ENCODE results near the gene LAPTM4A.

The LAPTM4A gene

GRCh38 chr2:20094955-20095354 lies 43.5 kb upstream of the LAPTM4A start:
- no peaks in the 10 kb centered on the region for H3K9me3 Mint-ChIP-seq
- H3K4me3 Mint-ChIP-seq = no peak overlapping the region
- no peak for TF ChIP-seq CTCF (IDR thresholded peaks at IDR 0.05; ENCODE audit: unreplicated experiment in 3 of 3)
- H3K27me3 Mint-ChIP-seq (ENCODE audit: low read depth) = no peaks in the 10 kb centered on the region
- H3K27ac Mint-ChIP-seq = peak overlapping the region in 2 of 3 experiments; percentile 22 to 94
- no peaks in the 10 kb centered on the region for H3K36me3 Mint-ChIP-seq (ENCODE audit: low read depth)
- peaks cover 35% of the 10 kb centered on the region for H3K4me1 Mint-ChIP-seq

- Mint-ChIP-seq H3K36me3 (ENCODE audit: low read depth) (no peaks in the 10 kb centered on the region), H3K4me3 (no peak overlapping the region), H3K4me1 (peaks cover 35% of the 10 kb centered on the region), H3K27me3 (ENCODE audit: low read depth) (no peaks in the 10 kb centered on the region), H3K9me3 (no peaks in the 10 kb centered on the region), H3K27ac (peak overlapping the region in 2 of 3 experiments; percentile 22 to 94)
- TF ChIP-seq CTCF (IDR thresholded peaks at IDR 0.05; ENCODE audit: unreplicated experiment in 3 of 3) = no peak
Measured at GRCh38 chr2:20094142-20094755, 42.8 kb upstream of the LAPTM4A start.

- peak; percentile 54 to 64 (median 62) for TF ChIP-seq CTCF (IDR thresholded peaks at IDR 0.05; ENCODE audit: unreplicated experiment in 3 of 3)
- Mint-ChIP-seq H3K9me3 (no peaks in the 10 kb centered on the region), H3K4me3 (no peak overlapping the region), H3K36me3 (ENCODE audit: low read depth) (no peaks in the 10 kb centered on the region), H3K4me1 (peaks cover 40% of the 10 kb centered on the region), H3K27me3 (ENCODE audit: low read depth) (no peaks in the 10 kb centered on the region), H3K27ac (peak overlapping the region; percentile 86 to 94 (median 88))
Measured at GRCh38 chr2:20093263-20094141, 42.1 kb upstream of the LAPTM4A start.

- no peak for TF ChIP-seq CTCF (IDR thresholded peaks at IDR 0.05; ENCODE audit: unreplicated experiment in 3 of 3)
- no peak overlapping the region for H3K4me3 Mint-ChIP-seq
- peaks cover 41% of the 10 kb centered on the region for H3K4me1 Mint-ChIP-seq
- peak overlapping the region; percentile 86 to 94 (median 88) for H3K27ac Mint-ChIP-seq
- no peaks in the 10 kb centered on the region for H3K36me3 Mint-ChIP-seq (ENCODE audit: low read depth)
- H3K9me3 Mint-ChIP-seq = no peaks in the 10 kb centered on the region
- no peaks in the 10 kb centered on the region for H3K27me3 Mint-ChIP-seq (ENCODE audit: low read depth)
Measured at GRCh38 chr2:20092901-20093235, 41.4 kb upstream of the LAPTM4A start.

- no peaks in the 10 kb centered on the region for H3K27me3 Mint-ChIP-seq (ENCODE audit: low read depth)
- no peak for TF ChIP-seq CTCF (IDR thresholded peaks at IDR 0.05; ENCODE audit: unreplicated experiment in 3 of 3)
- no peaks in the 10 kb centered on the region for H3K9me3 Mint-ChIP-seq
- H3K4me3 Mint-ChIP-seq = peak overlapping the region in 1 of 3 experiments; percentile 53
- peaks cover 41% of the 10 kb centered on the region for H3K4me1 Mint-ChIP-seq
- H3K36me3 Mint-ChIP-seq (ENCODE audit: low read depth) = no peaks in the 10 kb centered on the region
- peak overlapping the region; percentile 86 to 94 (median 91) for H3K27ac Mint-ChIP-seq
Measured at GRCh38 chr2:20092226-20092900, 40.9 kb upstream of the LAPTM4A start.
